H1 (cell line): Measurements from ENCODE around the gene PRDM4. TPM values are rescaled to one million over a fixed set of nuclear protein-coding genes. Genes with fewer than 3 reads are reported as not detected.

ENCODE experiments used
- CTCF ChIA-PET: fragments of 300-600 bp; sonication (Branson Sonifier 250); formaldehyde crosslinking; loops from one replicate; lab custom pipeline; 2021; ENCODE audit not compliant: partially characterized antibody; lab: Charles Lee
- POLR2A ChIA-PET: fragments of 300-600 bp; sonication (Branson Sonifier 250); formaldehyde crosslinking; loops from one replicate; lab custom pipeline; 2021; ENCODE audit warnings: inconsistent platforms; ENCODE audit not compliant: partially characterized antibody; lab: Charles Lee
- DNase-seq, 2 experiments: peaks; one replicate each; pipeline versions ENCODE4 v3.0.0 to v3.0.0-alpha.2; 2010 to 2022; ENCODE audit warnings: low spot score in 2 of 2, low read depth in 1 of 2, mixed read lengths in 1 of 2
- FAIRE-seq: peaks from 2 replicates; lab custom pipeline; 2011; peaks lifted over from hg19 to GRCh38; lab: Jason Lieb, UNC
- H2AFZ ChIP-seq: 2 replicates; pipeline ENCODE4 v1.8.1; 2012; ENCODE audit warnings: low read length, inconsistent platforms
- H2AK5ac ChIP-seq: 2 replicates; pipeline ENCODE4 v1.6.1; 2013; ENCODE audit warnings: low read depth, low read length
- H2BK120ac ChIP-seq: replicated peaks from 2 replicates; pipeline ENCODE3; 2013; ENCODE audit warnings: low read depth, low read length, inconsistent platforms
- H2BK12ac ChIP-seq: 2 replicates; pipeline ENCODE4 v1.6.1; 2013; ENCODE audit warnings: low read depth, low read length
- H2BK15ac ChIP-seq: 2 replicates; pipeline ENCODE4 v1.6.1; 2013; ENCODE audit warnings: low read length
- H2BK20ac ChIP-seq: 2 replicates; pipeline ENCODE4 v1.6.1; 2013; ENCODE audit warnings: low read length
- H2BK5ac ChIP-seq: 2 replicates; pipeline ENCODE4 v1.6.1; 2013; ENCODE audit warnings: low read depth, low read length
- H3K14ac ChIP-seq: 2 replicates; pipeline ENCODE4 v1.6.1; 2013; ENCODE audit warnings: inconsistent platforms; ENCODE audit not compliant: insufficient read length
- H3K18ac ChIP-seq: 2 replicates; pipeline ENCODE4 v1.6.1; 2013; ENCODE audit warnings: low read length; ENCODE audit errors: extremely low read depth
- H3K23ac ChIP-seq: 2 replicates; pipeline ENCODE4 v1.6.1; 2013; ENCODE audit warnings: inconsistent platforms; ENCODE audit not compliant: insufficient read length
- H3K23me2 ChIP-seq: 2 replicates; pipeline ENCODE4 v1.6.1; 2013; ENCODE audit warnings: low read depth, low read length
- H3K27ac ChIP-seq: 2 replicates; pipeline ENCODE4 v1.6.1; 2011; ENCODE audit warnings: low read depth, low read length, inconsistent platforms
- H3K27me3 ChIP-seq, 4 experiments: replicated peaks in 1 of 4; 1 replicate in 1 of 4; 2 replicates in 3 of 4; pipeline versions ENCODE4 v1.6.1 to v1.8.1; 2011 to 2013; ENCODE audit warnings: low read length in 3 of 4, mild to moderate bottlenecking in 3 of 4, inconsistent platforms in 2 of 4, mixed read lengths in 2 of 4, moderate library complexity in 1 of 4; ENCODE audit not compliant: control insufficient read depth in 3 of 4, insufficient read depth in 3 of 4; ENCODE audit errors: extremely low read depth in 1 of 4
- H3K36me3 ChIP-seq, 4 experiments: 2 replicates each; pipeline versions ENCODE4 v1.6.1 to v1.8.1; 2011 to 2013; ENCODE audit warnings: mild to moderate bottlenecking in 4 of 4, low read length in 3 of 4, moderate library complexity in 2 of 4, control low read depth in 1 of 4, inconsistent platforms in 1 of 4; ENCODE audit not compliant: insufficient read depth in 4 of 4, control insufficient read depth in 2 of 4
- H3K4ac ChIP-seq: replicated peaks from 2 replicates; pipeline ENCODE3; 2013; ENCODE audit warnings: low read length, low read depth, mixed read lengths, inconsistent platforms; ENCODE audit not compliant: insufficient read length
- H3K4me1 ChIP-seq, 4 experiments: replicated peaks in 1 of 4; 1 replicate in 1 of 4; 2 replicates in 3 of 4; pipeline versions ENCODE4 v1.6.1 to v1.8.1; 2011 to 2013; ENCODE audit warnings: low read length in 3 of 4, inconsistent platforms in 2 of 4, mixed read lengths in 1 of 4; ENCODE audit not compliant: insufficient read depth in 4 of 4, control insufficient read depth in 3 of 4
- H3K4me2 ChIP-seq, 2 experiments: 2 replicates each; pipeline versions ENCODE4 v1.6.1 to v1.8.1; 2011 to 2013; ENCODE audit warnings: low read depth in 2 of 2, low read length in 2 of 2, control low read depth in 1 of 2, inconsistent platforms in 1 of 2, mild to moderate bottlenecking in 1 of 2; ENCODE audit not compliant: insufficient read depth in 1 of 2
- H3K4me3 ChIP-seq, 4 experiments: fragments of 200-600, 300-600 bp in 1 of 4; sonication (generic), shearing (Covaris generic), sonication (Bioruptor Twin) in 1 of 4; 2 replicates each; pipeline versions ENCODE4 v1.5.1 to v1.8.1; 2011 to 2016; ENCODE audit warnings: low read length in 4 of 4, low read depth in 3 of 4, control low read depth in 2 of 4, inconsistent platforms in 2 of 4, mild to moderate bottlenecking in 2 of 4, mixed read lengths in 1 of 4, moderate library complexity in 1 of 4; ENCODE audit not compliant: insufficient read depth in 2 of 4; ENCODE audit errors: extremely low read depth in 1 of 4
- H3K56ac ChIP-seq: replicated peaks from 2 replicates; pipeline ENCODE3; 2013; ENCODE audit warnings: low read depth, mild to moderate bottlenecking, mixed read lengths, low read length, inconsistent platforms; ENCODE audit not compliant: insufficient read length
- H3K79me1 ChIP-seq: 2 replicates; pipeline ENCODE4 v1.6.1; 2013; ENCODE audit warnings: low read depth, low read length, control low read depth
- H3K79me2 ChIP-seq, 2 experiments: 2 replicates each; pipeline versions ENCODE4 v1.6.1 to v1.8.1; 2012 to 2013; ENCODE audit warnings: low read length in 2 of 2, mild to moderate bottlenecking in 2 of 2, inconsistent platforms in 1 of 2; ENCODE audit not compliant: insufficient read depth in 2 of 2, control insufficient read depth in 1 of 2
- H3K9ac ChIP-seq, 4 experiments: replicated peaks in 1 of 4; 1 replicate in 1 of 4; 2 replicates in 3 of 4; pipeline versions ENCODE4 v1.6.1 to v1.8.1; 2011 to 2013; ENCODE audit warnings: low read depth in 3 of 4, low read length in 3 of 4, control low read depth in 2 of 4, mild to moderate bottlenecking in 2 of 4, moderate library complexity in 2 of 4, inconsistent platforms in 1 of 4; ENCODE audit errors: extremely low read depth in 1 of 4
- H3K9me3 ChIP-seq, 2 experiments: 2 replicates each; pipeline versions ENCODE4 v1.6.1 to v1.8.1; 2012 to 2013; ENCODE audit warnings: mild to moderate bottlenecking in 2 of 2, moderate library complexity in 2 of 2, control low read depth in 1 of 2, inconsistent platforms in 1 of 2, low read depth in 1 of 2, low read length in 1 of 2, mixed read lengths in 1 of 2; ENCODE audit not compliant: insufficient read depth in 2 of 2
- H4K20me1 ChIP-seq, 2 experiments: replicated peaks in 1 of 2; 2 replicates each; pipeline versions ENCODE3 to v1.8.1; 2011 to 2013; ENCODE audit warnings: inconsistent platforms in 2 of 2, low read length in 2 of 2, mild to moderate bottlenecking in 1 of 2; ENCODE audit not compliant: insufficient read depth in 2 of 2, control insufficient read depth in 1 of 2
- H4K5ac ChIP-seq: 2 replicates; pipeline ENCODE4 v1.6.1; 2013; ENCODE audit warnings: low read length, low read depth, mixed read lengths, inconsistent platforms; ENCODE audit not compliant: insufficient read length
- H4K8ac ChIP-seq: 2 replicates; pipeline ENCODE4 v1.8.0; 2013; ENCODE audit warnings: mild to moderate bottlenecking, moderate library complexity, low read length, inconsistent platforms; ENCODE audit not compliant: insufficient read depth; ENCODE audit errors: extremely low read depth
- H4K91ac ChIP-seq: replicated peaks from 2 replicates; pipeline ENCODE3; 2013; ENCODE audit warnings: low read length, mixed read lengths, inconsistent platforms; ENCODE audit not compliant: insufficient read length
- CEBPB ChIP-seq: IDR thresholded peaks from 2 replicates; pipeline ENCODE4 v1.6.1; 2012; ENCODE audit warnings: low read depth, low read length
- KDM1A ChIP-seq: fragments of 200-600, 300-600 bp; sonication (generic); IDR thresholded peaks from 2 replicates; pipeline ENCODE4 v1.7.1; 2016; ENCODE audit warnings: mild to moderate bottlenecking, low read length, borderline replicate concordance
- KDM4A ChIP-seq: IDR thresholded peaks from one replicate; pipeline ENCODE4 v1.7.1; 2012; ENCODE audit warnings: low read depth, mild to moderate bottlenecking, moderate library complexity, low read length, inconsistent platforms; ENCODE audit not compliant: severe bottlenecking
- KDM5A ChIP-seq: fragments of 200-600 bp; IDR thresholded peaks from 2 replicates; pipeline ENCODE4 v1.7.1; 2012; ENCODE audit warnings: mild to moderate bottlenecking, low read length, inconsistent platforms, mixed read lengths
- RXRA ChIP-seq: IDR thresholded peaks from 2 replicates; pipeline ENCODE4 v1.6.1; 2011; ENCODE audit warnings: low read depth, mild to moderate bottlenecking, low read length, moderate library complexity; ENCODE audit not compliant: insufficient read depth
- SIN3A ChIP-seq, 2 experiments: IDR thresholded peaks in 1 of 2; conservative IDR thresholded peaks in 1 of 2; 2 replicates each; pipeline ENCODE4 v1.6.1; 2011 to 2012; ENCODE audit warnings: low read length in 2 of 2, improper control_type of control experiment in 1 of 2, low read depth in 1 of 2, mild to moderate bottlenecking in 1 of 2
- SP2 ChIP-seq: IDR thresholded peaks from 2 replicates; pipeline ENCODE4 v1.6.1; 2012; ENCODE audit warnings: mild to moderate bottlenecking, low read length, inconsistent platforms
- WGBS, 2 experiments: shearing (Covaris generic) in 1 of 2; methylation state at CpG; one replicate each; pipeline versions ENCODE4 v1.1.6 to v1.1.7; 2013 to 2015; ENCODE audit warnings: low lambda C conversion rate in 2 of 2, mixed read lengths in 2 of 2, inconsistent platforms in 1 of 2, low coverage in 1 of 2, missing lambda C conversion rate in 1 of 2; ENCODE audit not compliant: insufficient replicate concordance in 2 of 2, insufficient coverage in 1 of 2, insufficient read length in 1 of 2; ENCODE audit errors: extremely low coverage in 1 of 2, missing lambda C conversion rate in 1 of 2; 5-methylcytosine and 5-hydroxymethylcytosine counted together
- polyA plus RNA-seq, 7 experiments: library from polyadenylated mRNA; depleted of rRNA in 3 of 7; stranded (reverse) in 5 of 7; unstranded in 2 of 7; fragments of >200 nt in 5 of 7; fragments of 200-250 nt in 2 of 7; gene quantifications; 1 replicate in 5 of 7; 2 replicates in 1 of 7; 4 replicates in 1 of 7; pipeline versions ENCODE4 v1.2.1 to v1.2.3, GENCODE V29; 2011 to 2013; ENCODE audit warnings: missing spikeins in 2 of 7, mixed read lengths in 2 of 7
- total RNA-seq: library from RNA; stranded (reverse); fragmentation: NEBNext Ultra II Directional; extraction: Animal tissue kit (Norgen Biotek cat#: 25700); gene quantifications from 2 replicates; pipeline ENCODE4 v1.2.1, GENCODE V29; 2021

PRDM4 gene
- total and polyA plus RNA-seq, 2 of the 8 experiments (the other 6 are each of a cell fraction or from before 2014, with no cell fraction given) = 10.1 to 17.5 TPM

GRCh38 chr12:107702106-107702505 is 58.8 kb downstream of the PRDM4 start:
- Histone ChIP-seq H3K4me2 (no peak overlapping the region), H2AK5ac (no peak overlapping the region), H2BK12ac (no peak overlapping the region), H4K5ac (no peak overlapping the region), H4K20me1 (no peaks in the 10 kb centered on the region), H2BK20ac (no peak overlapping the region), H3K79me2 (no peaks in the 10 kb centered on the region), H2AFZ (no peak overlapping the region), H4K91ac (no peak overlapping the region), H3K18ac (no peak overlapping the region), H3K9ac (no peak overlapping the region), H2BK5ac (no peak overlapping the region), H3K4me3 (no peak overlapping the region), H3K23me2 (no peaks in the 10 kb centered on the region), H3K56ac (no peak overlapping the region), H2BK120ac (no peak overlapping the region), H4K8ac (no peak overlapping the region), H3K9me3 (0 out of 4 replicates have a peak, but pooled peaks cover 0 to 5% of the 10 kb centered on the region in 2 experiments), H3K27me3 (no peaks in the 10 kb centered on the region), H3K27ac (no peak overlapping the region), H3K4ac (no peak overlapping the region), H3K4me1 (no peaks in the 10 kb centered on the region), H3K14ac (no peak overlapping the region), H2BK15ac (no peak overlapping the region), H3K23ac (no peak overlapping the region), H3K79me1 (no peaks in the 10 kb centered on the region), H3K36me3 (peaks cover 13 to 73% (median 58%) of the 10 kb centered on the region in 4 experiments)
- DNase-seq (no peak), FAIRE-seq (no peak)
- 92% methylated on average over 4 of the region's 4 CpGs; no CpG with 5 or more reads in 1 of the 2 experiments for WGBS, 2 experiments
- TF ChIP-seq KDM5A (no peak), CEBPB (no peak), KDM4A (no peak), SP2 (no peak), KDM1A (no peak), RXRA (no peak), SIN3A (conservative IDR thresholded peaks at IDR 0.05 in 1 of 2, IDR thresholded peaks at IDR 0.05 in 1 of 2; ENCODE audit: low read depth in 1 of 2, low read length in 2 of 2) (no peak)
- CTCF ChIA-PET = interaction anchor here (1.5 kb wide), 1 partner anchor 31 kb away, joined by 6 read pairs; no protein-coding TSS in a partner anchor
- POLR2A ChIA-PET = interaction anchor here (0.9 kb wide), 1 partner anchor 17 kb away, joined by 5 read pairs; the partner anchor contains the start of gene PWP1
